NCI-H146 treated with DMSO at 0.1 percent for 48 hours (cell line): ENCODE measurements around the gene SRMS.
A peak's percentile ranks its signal among the peaks of the same experiment; 100 is the strongest.
"Not testable (repeated sequence)": the region's sequence is repeated elsewhere in the genome, so short reads cannot be mapped to it uniquely, and the experiment has no call there.

Experiments used
- DNase-seq: peaks from one replicate; lab custom pipeline; 2025; ENCODE audit not compliant: unreplicated experiment; lab: John Stamatoyannopoulos, UW

The SRMS gene

GRCh38 chr20:63579017-63579694 is 31.6 kb upstream of the SRMS start:
- no peak for DNase-seq

- DNase-seq: no peak
These were observed 30.9 kb upstream of the SRMS start for GRCh38 chr20:63578224-63579016.

- DNase-seq: no peak
These were observed 29.9 kb upstream of the SRMS start for GRCh38 chr20:63577317-63577894.

- DNase-seq: no peak
These were observed 28.8 kb upstream of the SRMS start for GRCh38 chr20:63576311-63576710.

- no peak for DNase-seq
These were observed 27.5 kb upstream of the SRMS start for GRCh38 chr20:63574829-63575743.

- DNase-seq: peak; percentile 49
These were observed 26.7 kb upstream of the SRMS start, which contains the start of gene HELZ2 for GRCh38 chr20:63574156-63574828. Gene HELZ2, minus strand, starts transcription at chr20:63574239. Its CDS starts 1,854 bp downstream, at chr20:63572385.

GRCh38 chr20:63573647-63574131 is 26.1 kb upstream of the SRMS start:
- DNase-seq: no peak

GRCh38 chr20:63572788-63573646 is 25.5 kb upstream of the SRMS start:
- DNase-seq: no peak

GRCh38 chr20:63572071-63572787 is 24.7 kb upstream of the SRMS start:
- no peak for DNase-seq

- DNase-seq: not testable (repeated sequence)
These were observed 23.5 kb upstream of the SRMS start for GRCh38 chr20:63571087-63571478.

- DNase-seq: no peak
These were observed 22.9 kb upstream of the SRMS start for GRCh38 chr20:63570281-63571086.

GRCh38 chr20:63568986-63569949 is 21.7 kb upstream of the SRMS start:
- no peak for DNase-seq

GRCh38 chr20:63568170-63568981 is 20.8 kb upstream of the SRMS start:
- no peak for DNase-seq

- DNase-seq: no peak
These were observed 20.0 kb upstream of the SRMS start for GRCh38 chr20:63567386-63568169.

GRCh38 chr20:63567136-63567385 is 19.5 kb upstream of the SRMS start:
- DNase-seq: no peak
